ENCODE data around the gene SHLD1.
A peak's percentile ranks its signal among the peaks of the same experiment; 100 is the strongest.
"Not testable (repeated sequence)": the region's sequence is repeated elsewhere in the genome, so short reads cannot be mapped to it uniquely, and the experiment has no call there.

SHLD1 gene

GRCh38 chr20:5748246-5748645, 2.0 kb upstream of the SHLD1 start:
- Histone ChIP-seq H3K9me2 (replicated peaks; ENCODE audit: insufficient read depth, low read length) (no peaks in the 10 kb centered on the region), H3K79me2 (ENCODE audit: low read length) (peaks cover 4% of the 10 kb centered on the region; the same call in 1 of the 2 replicates), H3F3A (ENCODE audit: insufficient read depth, low read length) (no peaks in the 10 kb centered on the region), H3K27ac (ENCODE audit: low read length) (no peak overlapping the region), H3K4me1 (ENCODE audit: low read length) (no peaks in the 10 kb centered on the region), H4K20me1 (ENCODE audit: insufficient read depth, low read length) (no peaks in the 10 kb centered on the region), H3K36me3 (replicated peaks; ENCODE audit: insufficient read depth, low read length) (no peaks in the 10 kb centered on the region), H3K4me3 (ENCODE audit: low read length) (no peak overlapping the region), H3K9me3 (replicated peaks; ENCODE audit: insufficient read depth, low read length) (no peaks in the 10 kb centered on the region), H3K4me2 (ENCODE audit: low read depth, low read length) (no peak overlapping the region), H3K27me3 (replicated peaks; ENCODE audit: insufficient read depth, low read length) (no peaks in the 10 kb centered on the region), H2AFZ (ENCODE audit: low read length) (no peak overlapping the region), H3K9ac (ENCODE audit: low read length) (no peak overlapping the region)
- TF ChIP-seq EZH2 (optimal IDR thresholded peaks at IDR 0.05; ENCODE audit: low read depth, low read length) = no peak
- TF ChIP-seq EZH2phosphoT487 (IDR thresholded peaks at IDR 0.05; ENCODE audit: low read length) = no peak
- TF ChIP-seq CTCF (IDR thresholded peaks at IDR 0.05; ENCODE audit: low read length) = no peak
- DNase-seq = no peak

GRCh38 chr20:5749512-5749951, 669 bp upstream of the SHLD1 start:
- not testable (repeated sequence) for H3K27ac ChIP-seq (ENCODE audit: low read length); H3K9me2 ChIP-seq (replicated peaks; ENCODE audit: insufficient read depth, low read length); H3K4me3 ChIP-seq (ENCODE audit: low read length); H3K9me3 ChIP-seq (replicated peaks; ENCODE audit: insufficient read depth, low read length); H3K27me3 ChIP-seq (replicated peaks; ENCODE audit: insufficient read depth, low read length); H3K79me2 ChIP-seq (ENCODE audit: low read length); H3K4me2 ChIP-seq (ENCODE audit: low read depth, low read length); H3K4me1 ChIP-seq (ENCODE audit: low read length); DNase-seq; H4K20me1 ChIP-seq (ENCODE audit: insufficient read depth, low read length); H3K9ac ChIP-seq (ENCODE audit: low read length); H3F3A ChIP-seq (ENCODE audit: insufficient read depth, low read length); H3K36me3 ChIP-seq (replicated peaks; ENCODE audit: insufficient read depth, low read length)
- H2AFZ ChIP-seq (ENCODE audit: low read length) = peak overlapping the region; percentile 98

- H3K79me2 ChIP-seq (ENCODE audit: low read length) = peaks cover 4% of the 10 kb centered on the region; the same call in 1 of the 2 replicates
- no peaks in the 10 kb centered on the region for H3K9me3 ChIP-seq (replicated peaks; ENCODE audit: insufficient read depth, low read length)
- H3K4me2 ChIP-seq (ENCODE audit: low read depth, low read length) = no peak overlapping the region
- H3K9me2 ChIP-seq (replicated peaks; ENCODE audit: insufficient read depth, low read length) = no peaks in the 10 kb centered on the region
- no peak overlapping the region for H3K4me3 ChIP-seq (ENCODE audit: low read length)
- no peak overlapping the region for H3K27ac ChIP-seq (ENCODE audit: low read length)
- H3K9ac ChIP-seq (ENCODE audit: low read length) = no peak overlapping the region
- no peaks in the 10 kb centered on the region for H3K27me3 ChIP-seq (replicated peaks; ENCODE audit: insufficient read depth, low read length)
- H2AFZ ChIP-seq (ENCODE audit: low read length) = no peak overlapping the region
- no peaks in the 10 kb centered on the region for H3K36me3 ChIP-seq (replicated peaks; ENCODE audit: insufficient read depth, low read length)
- no peaks in the 10 kb centered on the region for H3K4me1 ChIP-seq (ENCODE audit: low read length)
- no peak for DNase-seq
- no peaks in the 10 kb centered on the region for H4K20me1 ChIP-seq (ENCODE audit: insufficient read depth, low read length)
- TF ChIP-seq CTCF (IDR thresholded peaks at IDR 0.05; ENCODE audit: low read length) = no peak
- TF ChIP-seq EZH2 (optimal IDR thresholded peaks at IDR 0.05; ENCODE audit: low read depth, low read length) = no peak
- no peaks in the 10 kb centered on the region for H3F3A ChIP-seq (ENCODE audit: insufficient read depth, low read length)
Measured at GRCh38 chr20:5751856-5752255, 1.7 kb downstream of the SHLD1 start.

GRCh38 chr20:5753814-5754213, 3.6 kb downstream of the SHLD1 start:
- Histone ChIP-seq H3K79me2 (ENCODE audit: low read length) (peaks cover 4% of the 10 kb centered on the region; the same call in 1 of the 2 replicates), H3K4me1 (ENCODE audit: low read length) (no peaks in the 10 kb centered on the region), H3F3A (ENCODE audit: insufficient read depth, low read length) (no peaks in the 10 kb centered on the region), H3K4me2 (ENCODE audit: low read depth, low read length) (no peak overlapping the region), H3K4me3 (ENCODE audit: low read length) (no peak overlapping the region), H3K27me3 (replicated peaks; ENCODE audit: insufficient read depth, low read length) (no peaks in the 10 kb centered on the region), H4K20me1 (ENCODE audit: insufficient read depth, low read length) (no peaks in the 10 kb centered on the region), H3K27ac (ENCODE audit: low read length) (no peak overlapping the region), H3K9me2 (replicated peaks; ENCODE audit: insufficient read depth, low read length) (no peaks in the 10 kb centered on the region), H3K9ac (ENCODE audit: low read length) (no peak overlapping the region), H3K9me3 (replicated peaks; ENCODE audit: insufficient read depth, low read length) (no peaks in the 10 kb centered on the region), H2AFZ (ENCODE audit: low read length) (no peak overlapping the region), H3K36me3 (replicated peaks; ENCODE audit: insufficient read depth, low read length) (no peaks in the 10 kb centered on the region)
- DNase-seq = no peak
- TF ChIP-seq CTCF (IDR thresholded peaks at IDR 0.05; ENCODE audit: low read length) = no peak
- TF ChIP-seq EZH2 (optimal IDR thresholded peaks at IDR 0.05; ENCODE audit: low read depth, low read length) = no peak
- no peak for TF ChIP-seq EZH2phosphoT487 (IDR thresholded peaks at IDR 0.05; ENCODE audit: low read length)

All from MM.1S (cell line).